GM12878 (cell line): Measurements from ENCODE around the gene PDZD8. TPM values are rescaled to one million over a fixed set of nuclear protein-coding genes. Genes with fewer than 3 reads are reported as not detected.

ENCODE experiments used
- ATAC-seq: fragments of 200-7000 bp; cut with Tn5 transposase; 3 replicates; pipeline ENCODE4 v1.9.1; 2020; ENCODE audit warnings: mild to moderate bottlenecking, moderate library complexity
- BruUV-seq: library from RNA; stranded (reverse); fragments of 400-500 nt; replicated peaks from 2 replicates; lab custom pipeline; 2021; lab: Mats Ljungman, UMichigan
- CTCF ChIA-PET: fragments of 300-600 bp; sonication (Branson Sonifier 250); formaldehyde crosslinking; extraction: SDS; loops from one replicate; lab custom pipeline; 2021; ENCODE audit warnings: inconsistent platforms; lab: Yijun Ruan, JAX
- POLR2A ChIA-PET: fragments of 350-600 bp; formaldehyde crosslinking; extraction: SDS; loops from one replicate; lab custom pipeline; 2021; ENCODE audit warnings: inconsistent platforms; lab: Charles Lee
- RAD21 ChIA-PET: fragments of 300-600 bp; sonication (Branson Sonifier 250); formaldehyde crosslinking; loops from one replicate; lab custom pipeline; 2023; ENCODE audit warnings: antibody characterized with exemption; ENCODE audit not compliant: unreplicated experiment; lab: Charles Lee
- SMC1A ChIA-PET: fragments of 300-600 bp; sonication (Branson Sonifier 250); formaldehyde crosslinking; loops from one replicate; lab custom pipeline; 2023; ENCODE audit not compliant: unreplicated experiment, uncharacterized antibody; lab: Charles Lee
- DNase-seq: peaks from one replicate; pipeline ENCODE4 v3.0.0-alpha.2; 2011; ENCODE audit warnings: low read depth, low spot score
- FAIRE-seq: peaks from 3 replicates; lab custom pipeline; 2011; peaks lifted over from hg19 to GRCh38; lab: Jason Lieb, UNC
- H2AFZ ChIP-seq: 2 replicates; pipeline ENCODE4 v1.6.0; 2011; ENCODE audit warnings: low read depth, low read length, control low read depth; ENCODE audit not compliant: control insufficient read depth
- H3K27ac ChIP-seq: 2 replicates; pipeline ENCODE4 v1.5.1; 2011; ENCODE audit warnings: control low read depth; ENCODE audit not compliant: control insufficient read depth, insufficient read depth
- H3K27me3 ChIP-seq, 2 experiments: replicated peaks in 1 of 2; 2 replicates each; pipeline versions ENCODE4 v1.6.0 to v1.6.1; 2011; ENCODE audit warnings: low read length in 1 of 2; ENCODE audit not compliant: control insufficient read depth in 2 of 2, insufficient read depth in 2 of 2
- H3K36me3 ChIP-seq, 2 experiments: 2 replicates each; pipeline ENCODE4 v1.5.1; 2011; ENCODE audit warnings: low read length in 1 of 2; ENCODE audit not compliant: control insufficient read depth in 2 of 2, insufficient read depth in 2 of 2
- H3K4me1 ChIP-seq: 2 replicates; pipeline ENCODE4 v1.6.1; 2011; ENCODE audit warnings: mild to moderate bottlenecking, low read length, moderate library complexity, mixed read lengths; ENCODE audit not compliant: control insufficient read depth, insufficient read depth
- H3K4me2 ChIP-seq: 2 replicates; pipeline ENCODE4 v1.6.0; 2011; ENCODE audit warnings: control low read depth; ENCODE audit not compliant: control insufficient read depth, insufficient read depth
- H3K4me3 ChIP-seq: fragments of 200-600 bp; sonication (generic); 2 replicates; pipeline ENCODE4 v1.5.1; 2016
- H3K79me2 ChIP-seq: 2 replicates; pipeline ENCODE4 v1.6.0; 2011; ENCODE audit warnings: low read length; ENCODE audit not compliant: control insufficient read depth, insufficient read depth
- H3K9ac ChIP-seq: 2 replicates; pipeline ENCODE4 v1.8.0; 2011; ENCODE audit warnings: low read length, control low read depth, mixed read lengths; ENCODE audit not compliant: control insufficient read depth, insufficient read depth
- H3K9me3 ChIP-seq: replicated peaks from 3 replicates; pipeline ENCODE4 v1.5.1; 2011; ENCODE audit warnings: mild to moderate bottlenecking, low read length; ENCODE audit not compliant: control insufficient read depth, insufficient read depth
- H4K20me1 ChIP-seq: 2 replicates; pipeline ENCODE4 v1.6.0; 2011; ENCODE audit not compliant: control insufficient read depth, insufficient read depth
- BACH1 ChIP-seq: fragments of 450-650 bp; IDR thresholded peaks from 2 replicates; pipeline ENCODE4 v1.6.1; 2017; ENCODE audit warnings: mild to moderate bottlenecking, borderline replicate concordance
- BCL11A ChIP-seq: IDR thresholded peaks from 2 replicates; pipeline ENCODE4 v1.6.1; 2011; ENCODE audit warnings: low read depth, low read length
- BCLAF1 ChIP-seq: fragments of 450-650 bp; IDR thresholded peaks from 2 replicates; pipeline ENCODE4 v1.6.1; 2017; ENCODE audit warnings: antibody characterized with exemption, mild to moderate bottlenecking, moderate library complexity
- CBFB ChIP-seq: IDR thresholded peaks from 2 replicates; pipeline ENCODE4 v1.6.1; 2016; ENCODE audit warnings: antibody characterized with exemption, low read depth
- CBX5 ChIP-seq: sonication (generic); IDR thresholded peaks from 2 replicates; pipeline ENCODE4 v1.6.1; 2016; ENCODE audit warnings: low read depth, moderate library complexity, mild to moderate bottlenecking, inconsistent platforms
- IRF4 ChIP-seq: IDR thresholded peaks from 2 replicates; pipeline ENCODE4 v1.6.1; 2011; ENCODE audit warnings: low read depth, low read length
- MTA2 ChIP-seq: fragments of 450-650 bp; IDR thresholded peaks from 2 replicates; pipeline ENCODE4 v1.6.1; 2016; ENCODE audit warnings: low read depth, mild to moderate bottlenecking, moderate library complexity
- RFX5 ChIP-seq: IDR thresholded peaks from 2 replicates; pipeline ENCODE4 v1.6.1; 2011; ENCODE audit warnings: low read depth, low read length, improper control_type of control experiment
- SMC3 ChIP-seq: IDR thresholded peaks from 2 replicates; pipeline ENCODE4 v1.6.1; 2011; ENCODE audit warnings: low read length, improper control_type of control experiment, borderline replicate concordance
- WGBS: methylation state at CpG from one replicate; pipeline ENCODE4 v1.1.6; 2016; ENCODE audit warnings: low lambda C conversion rate; ENCODE audit not compliant: insufficient replicate concordance, insufficient coverage; ENCODE audit errors: missing lambda C conversion rate; 5-methylcytosine and 5-hydroxymethylcytosine counted together
- in situ Hi-C: fragments of 300-500 bp; cut with MboI; formaldehyde crosslinking; loops from 9 replicates; pipeline ENCODE4 v1.14.3; 2018; ENCODE audit warnings: mixed read lengths
- intact Hi-C: fragments of 100-400 bp; cut with micrococcal nuclease; formaldehyde crosslinking; loops from one replicate; pipeline ENCODE4 v1.14.2; 2022; ENCODE audit not compliant: unreplicated experiment
- polyA plus RNA-seq, 11 experiments: library from polyadenylated mRNA; depleted of rRNA in 4 of 11; unstranded in 6 of 11; stranded (reverse) in 5 of 11; fragments of >200 nt; fragmentation: Nextera tagmentation in 4 of 11; fragmentation: Illumina TruSeq in 1 of 11; extraction: Ambion mirVana in 4 of 11; extraction: Trizol in 1 of 11; gene quantifications; 1 replicate in 1 of 11; 2 replicates in 10 of 11; pipeline versions ENCODE4 v1.2.1 to v1.2.3, GENCODE V29; 2011 to 2016; ENCODE audit warnings: inconsistent platforms in 2 of 11, missing spikeins in 2 of 11, low read depth in 1 of 11
- total RNA-seq, 4 experiments: library from RNA; depleted of rRNA in 3 of 4; stranded (reverse); fragments of >200 nt in 3 of 4; fragmentation: Illumina TruSeq in 1 of 4; extraction: Trizol in 1 of 4; gene quantifications; 2 replicates each; pipeline versions ENCODE4 v1.2.1 to v1.2.3, GENCODE V29; 2013 to 2021
- TF ChIP-seq, protein P1 (sequence below): IDR thresholded peaks from 2 replicates; pipeline ENCODE4 v1.6.1; 2012; ENCODE audit warnings: mild to moderate bottlenecking, low read depth, low read length

PDZD8 gene
- total and polyA plus RNA-seq, 10 of the 15 experiments (the other 5 are each of a cell fraction or from before 2014, with no cell fraction given): 2.0 to 21.2 (median 6.7) TPM

DNA sequence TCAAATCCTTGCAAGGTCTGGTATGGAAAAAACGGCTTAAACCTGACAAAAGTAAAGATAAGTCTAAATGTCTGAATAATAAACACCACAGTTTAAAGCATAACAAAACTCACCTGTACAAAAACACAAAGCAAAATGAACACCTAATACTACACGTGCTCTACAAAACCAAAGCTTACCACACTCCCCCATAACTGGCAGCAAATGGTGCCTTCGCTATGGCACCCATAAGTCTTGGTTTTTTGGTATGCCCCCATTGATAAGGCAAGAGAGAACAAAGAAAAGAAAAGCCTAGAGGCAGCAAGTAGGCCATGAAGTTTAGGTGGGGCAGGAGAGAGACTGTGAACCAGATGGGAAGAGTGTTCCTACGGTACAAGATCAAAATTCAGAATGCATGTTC lies 34.2 kb downstream of the PDZD8 start (continued):
- TF ChIP-seq SMC3: no peak

GRCh38 chr10:117339979-117340378 lies 35.3 kb downstream of the PDZD8 start:
- SMC1A ChIA-PET: interaction anchor here (0.7 to 1.6 kb wide), 6 partner anchors 15 to 31 kb away, joined by 3 to 7 read pairs (median 3); no protein-coding TSS in a partner anchor
- no peak for DNase-seq
- no peak for TF ChIP-seq BCLAF1
- no peak for TF ChIP-seq CBFB
- TF ChIP-seq IRF4: no peak
- TF ChIP-seq, protein P1, sequence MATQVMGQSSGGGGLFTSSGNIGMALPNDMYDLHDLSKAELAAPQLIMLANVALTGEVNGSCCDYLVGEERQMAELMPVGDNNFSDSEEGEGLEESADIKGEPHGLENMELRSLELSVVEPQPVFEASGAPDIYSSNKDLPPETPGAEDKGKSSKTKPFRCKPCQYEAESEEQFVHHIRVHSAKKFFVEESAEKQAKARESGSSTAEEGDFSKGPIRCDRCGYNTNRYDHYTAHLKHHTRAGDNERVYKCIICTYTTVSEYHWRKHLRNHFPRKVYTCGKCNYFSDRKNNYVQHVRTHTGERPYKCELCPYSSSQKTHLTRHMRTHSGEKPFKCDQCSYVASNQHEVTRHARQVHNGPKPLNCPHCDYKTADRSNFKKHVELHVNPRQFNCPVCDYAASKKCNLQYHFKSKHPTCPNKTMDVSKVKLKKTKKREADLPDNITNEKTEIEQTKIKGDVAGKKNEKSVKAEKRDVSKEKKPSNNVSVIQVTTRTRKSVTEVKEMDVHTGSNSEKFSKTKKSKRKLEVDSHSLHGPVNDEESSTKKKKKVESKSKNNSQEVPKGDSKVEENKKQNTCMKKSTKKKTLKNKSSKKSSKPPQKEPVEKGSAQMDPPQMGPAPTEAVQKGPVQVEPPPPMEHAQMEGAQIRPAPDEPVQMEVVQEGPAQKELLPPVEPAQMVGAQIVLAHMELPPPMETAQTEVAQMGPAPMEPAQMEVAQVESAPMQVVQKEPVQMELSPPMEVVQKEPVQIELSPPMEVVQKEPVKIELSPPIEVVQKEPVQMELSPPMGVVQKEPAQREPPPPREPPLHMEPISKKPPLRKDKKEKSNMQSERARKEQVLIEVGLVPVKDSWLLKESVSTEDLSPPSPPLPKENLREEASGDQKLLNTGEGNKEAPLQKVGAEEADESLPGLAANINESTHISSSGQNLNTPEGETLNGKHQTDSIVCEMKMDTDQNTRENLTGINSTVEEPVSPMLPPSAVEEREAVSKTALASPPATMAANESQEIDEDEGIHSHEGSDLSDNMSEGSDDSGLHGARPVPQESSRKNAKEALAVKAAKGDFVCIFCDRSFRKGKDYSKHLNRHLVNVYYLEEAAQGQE: no peak
- no peak for TF ChIP-seq BACH1
- TF ChIP-seq BCL11A: no peak
- no peak for TF ChIP-seq CBX5
- no peak for TF ChIP-seq RFX5
- no peak for TF ChIP-seq MTA2
- TF ChIP-seq, all 136 proteins: peak for 0
- H3K36me3 ChIP-seq: peaks cover 4% of the 10 kb centered on the region in 2 experiments; a peak in 3 of 4 replicates
- no peak overlapping the region for H3K27ac ChIP-seq
- POLR2A ChIA-PET: interaction anchor here (0.6 to 1.2 kb wide), 4 partner anchors 21 to 1607 kb away, joined by 3 to 5 read pairs (median 3); no protein-coding TSS in a partner anchor
- no peak overlapping the region for H3K9ac ChIP-seq
- FAIRE-seq (no peak), ATAC-seq (no peak)
- whole genome bisulfite sequencing: 90% methylated on average over 5 of the region's 5 CpGs
- no peak overlapping the region for H3K4me2 ChIP-seq
- in situ Hi-C loops (no loop called here), intact Hi-C loops (no loop called here)
- RAD21 ChIA-PET: interaction anchor here (1.4 kb wide), 1 partner anchor 20 kb away, joined by 4 read pairs; no protein-coding TSS in a partner anchor
- BruUV-seq: no TSS peak
- CTCF ChIA-PET: interaction anchor here (1.3 to 4.3 kb wide), 4 partner anchors 14 to 103 kb away, joined by 3 to 34 read pairs (median 4); no protein-coding TSS in a partner anchor
- no peak overlapping the region for H3K4me3 ChIP-seq
- H2AFZ ChIP-seq: no peak overlapping the region
- H3K4me1 ChIP-seq: peaks cover 12% of the 10 kb centered on the region
- H3K9me3 ChIP-seq: peaks cover 2% of the 10 kb centered on the region; the same call in 2 of the 3 replicates
- H3K27me3 ChIP-seq: no peaks in the 10 kb centered on the region
- H4K20me1 ChIP-seq: no peaks in the 10 kb centered on the region
- peaks cover 19% of the 10 kb centered on the region for H3K79me2 ChIP-seq
